Measurements from ENCODE around the gene LARP4.

Gene LARP4

DNA sequence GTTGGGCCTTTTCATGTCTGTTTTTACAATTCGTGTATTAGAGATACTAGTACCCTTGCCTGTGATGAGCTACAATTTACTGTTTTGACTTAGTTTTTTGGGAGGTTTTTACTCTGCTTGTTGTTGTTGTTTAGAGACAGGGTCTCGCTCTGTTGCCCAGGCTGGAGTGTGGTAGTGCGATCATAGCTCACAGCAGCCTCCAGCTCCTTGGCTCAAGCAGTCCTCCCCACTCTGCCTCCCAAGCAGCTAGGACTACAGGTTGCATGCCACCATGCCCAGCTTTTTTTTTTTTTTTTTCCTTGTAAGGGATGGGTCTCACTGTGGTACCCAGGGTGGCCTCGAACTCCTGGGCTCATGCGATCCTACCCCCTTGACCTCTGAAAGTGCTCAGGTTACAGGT lies 52.1 kb downstream of the LARP4 start:
- TF ChIP-seq, protein P1, sequence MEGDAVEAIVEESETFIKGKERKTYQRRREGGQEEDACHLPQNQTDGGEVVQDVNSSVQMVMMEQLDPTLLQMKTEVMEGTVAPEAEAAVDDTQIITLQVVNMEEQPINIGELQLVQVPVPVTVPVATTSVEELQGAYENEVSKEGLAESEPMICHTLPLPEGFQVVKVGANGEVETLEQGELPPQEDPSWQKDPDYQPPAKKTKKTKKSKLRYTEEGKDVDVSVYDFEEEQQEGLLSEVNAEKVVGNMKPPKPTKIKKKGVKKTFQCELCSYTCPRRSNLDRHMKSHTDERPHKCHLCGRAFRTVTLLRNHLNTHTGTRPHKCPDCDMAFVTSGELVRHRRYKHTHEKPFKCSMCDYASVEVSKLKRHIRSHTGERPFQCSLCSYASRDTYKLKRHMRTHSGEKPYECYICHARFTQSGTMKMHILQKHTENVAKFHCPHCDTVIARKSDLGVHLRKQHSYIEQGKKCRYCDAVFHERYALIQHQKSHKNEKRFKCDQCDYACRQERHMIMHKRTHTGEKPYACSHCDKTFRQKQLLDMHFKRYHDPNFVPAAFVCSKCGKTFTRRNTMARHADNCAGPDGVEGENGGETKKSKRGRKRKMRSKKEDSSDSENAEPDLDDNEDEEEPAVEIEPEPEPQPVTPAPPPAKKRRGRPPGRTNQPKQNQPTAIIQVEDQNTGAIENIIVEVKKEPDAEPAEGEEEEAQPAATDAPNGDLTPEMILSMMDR (IDR thresholded peaks at IDR 0.05; ENCODE audit: low read depth, low read length, missing control alignments), result no peak
- H3K4me3 ChIP-seq (ENCODE audit: low read depth, low read length), result no peak overlapping the region
- DNase-seq (ENCODE audit: low read depth), result no peak
- in situ Hi-C loops (cut with HindIII; ENCODE audit: low sequenced_read_pairs), result no loop called here

DNA sequence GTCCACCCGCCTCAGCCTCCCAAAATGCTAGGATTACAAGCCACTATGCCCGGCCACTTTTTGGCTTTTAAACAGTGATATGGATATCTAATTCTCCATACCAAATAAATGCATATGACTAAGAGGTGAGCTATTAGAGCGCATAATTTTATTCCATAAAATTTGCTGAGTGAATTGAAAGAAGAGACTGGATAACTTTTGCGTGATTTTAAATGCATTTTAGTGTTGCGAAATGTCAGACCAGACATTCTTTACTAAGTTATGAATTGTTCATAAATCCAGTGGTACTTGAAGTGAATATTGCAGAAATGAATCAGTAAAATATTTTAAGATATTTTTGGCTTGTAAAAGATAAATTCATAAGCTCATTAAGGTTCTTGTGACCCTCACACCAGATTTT lies 53.2 kb downstream of the LARP4 start:
- in situ Hi-C loops (cut with HindIII; ENCODE audit: low sequenced_read_pairs), result no loop called here
- DNase-seq (ENCODE audit: low read depth), result peak; percentile 2
- no peak overlapping the region for H3K4me3 ChIP-seq (ENCODE audit: low read depth, low read length)
- TF ChIP-seq, protein P1 (IDR thresholded peaks at IDR 0.05; ENCODE audit: low read depth, low read length, missing control alignments), result no peak

DNA sequence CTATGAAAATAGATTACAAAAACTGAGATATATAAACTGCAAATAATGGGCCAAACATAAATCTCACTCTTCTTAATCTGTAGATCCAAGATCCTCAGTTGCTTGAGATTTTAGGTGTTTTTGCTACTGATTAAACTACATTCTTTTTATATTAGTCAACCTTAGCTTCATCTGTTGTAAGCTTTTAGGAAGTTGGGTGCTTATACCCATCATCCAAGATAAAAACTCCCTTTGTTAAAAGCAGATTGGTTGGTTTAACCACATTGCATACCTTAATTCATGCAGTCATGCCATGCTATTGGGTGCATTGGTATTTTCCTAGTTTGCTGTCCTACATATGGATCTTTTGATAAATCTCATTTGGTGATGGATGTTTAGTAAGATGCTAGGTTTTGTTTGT lies 57.9 kb downstream of the LARP4 start:
- no peak overlapping the region for H3K4me3 ChIP-seq (ENCODE audit: low read depth, low read length)
- no peak for DNase-seq (ENCODE audit: low read depth)
- TF ChIP-seq, protein P1 (IDR thresholded peaks at IDR 0.05; ENCODE audit: low read depth, low read length, missing control alignments), result no peak
- in situ Hi-C loops (cut with HindIII; ENCODE audit: low sequenced_read_pairs), result no loop called here

DNA sequence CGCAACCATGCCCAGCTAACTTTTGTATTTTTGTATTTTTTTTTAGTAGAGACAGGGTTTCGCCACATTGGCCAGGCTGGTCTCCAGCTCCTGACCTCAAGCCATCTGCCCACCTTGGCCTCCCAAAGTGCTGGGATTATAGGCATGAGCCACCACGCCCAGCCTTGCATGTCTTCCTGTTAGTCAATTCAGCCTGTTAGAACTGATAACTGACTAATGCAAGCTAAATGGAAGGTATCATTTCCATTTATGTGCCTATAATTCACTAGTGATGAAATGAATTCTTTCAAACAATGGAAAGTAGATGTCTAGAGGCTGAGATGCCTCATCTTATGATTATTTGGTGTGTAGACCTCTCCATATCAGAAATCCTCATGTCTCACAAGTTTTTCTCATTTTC lies 66.8 kb downstream of the LARP4 start:
- TF ChIP-seq, protein P1 (IDR thresholded peaks at IDR 0.05; ENCODE audit: low read depth, low read length, missing control alignments), result no peak
- no peak overlapping the region for H3K4me3 ChIP-seq (ENCODE audit: low read depth, low read length)
- DNase-seq (ENCODE audit: low read depth), result no peak
- in situ Hi-C loops (cut with HindIII; ENCODE audit: low sequenced_read_pairs), result no loop called here

DNA sequence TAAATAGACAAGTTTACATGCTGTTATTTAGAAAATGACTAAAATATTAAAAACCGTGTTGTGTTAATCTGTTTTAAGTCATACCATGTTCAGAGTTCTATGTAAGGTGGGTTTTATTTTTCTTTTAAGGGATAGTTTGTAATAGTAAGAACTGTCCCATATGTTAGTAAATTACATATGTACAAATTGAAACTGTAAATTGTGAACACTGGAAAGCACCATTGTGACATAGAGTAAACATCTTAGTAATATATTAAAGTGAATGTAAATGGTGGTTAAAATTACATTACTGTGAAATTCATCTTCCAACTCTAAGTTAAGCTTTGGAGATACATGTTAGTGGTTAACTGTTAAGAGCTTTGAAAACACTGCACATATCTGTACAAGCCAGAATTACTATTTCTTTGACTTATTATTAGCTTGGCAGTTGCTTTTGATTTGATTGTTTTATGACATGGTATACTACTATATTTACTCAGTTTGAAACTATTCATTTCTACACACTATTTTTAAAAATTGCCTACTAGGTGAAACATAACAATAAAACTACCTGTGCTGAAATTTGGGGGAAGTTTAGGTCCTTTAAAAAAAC lies 76.7 kb downstream of the LARP4 start:
- no peak overlapping the region for H3K4me3 ChIP-seq (ENCODE audit: low read depth, low read length)
- in situ Hi-C loops (cut with HindIII; ENCODE audit: low sequenced_read_pairs), result no loop called here
- DNase-seq (ENCODE audit: low read depth), result no peak
- TF ChIP-seq, protein P1 (IDR thresholded peaks at IDR 0.05; ENCODE audit: low read depth, low read length, missing control alignments), result no peak

DNA sequence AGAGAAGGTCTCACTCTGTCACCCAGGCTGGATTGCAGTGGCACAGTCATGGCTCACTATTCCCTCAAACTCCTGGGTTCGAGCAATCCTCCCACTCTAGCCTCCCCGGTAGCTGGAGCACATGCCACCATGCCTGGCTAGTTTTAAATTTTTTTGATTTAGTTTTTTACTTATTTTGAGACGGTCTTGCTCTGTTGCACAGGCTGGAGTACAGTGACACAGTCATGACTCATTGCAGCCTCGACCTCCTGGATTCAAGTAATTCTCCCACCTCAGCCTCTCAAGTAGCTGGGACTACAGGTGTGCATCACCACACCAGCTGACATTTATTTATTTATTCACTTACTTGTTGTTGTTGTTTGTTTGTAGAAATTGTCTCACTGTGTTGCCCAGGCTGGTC lies 81.9 kb downstream of the LARP4 start:
- DNase-seq (ENCODE audit: low read depth), result no peak
- H3K4me3 ChIP-seq (ENCODE audit: low read depth, low read length), result no peak overlapping the region
- TF ChIP-seq, protein P1 (IDR thresholded peaks at IDR 0.05; ENCODE audit: low read depth, low read length, missing control alignments), result no peak
- in situ Hi-C loops (cut with HindIII; ENCODE audit: low sequenced_read_pairs), result no loop called here

Measured in astrocyte of the cerebellum (primary cell).